ENCODE results near the gene GP1BB. TPM values are rescaled to one million over a fixed set of nuclear protein-coding genes. Genes with fewer than 3 reads are reported as not detected.
"Not testable (repeated sequence)": the region's sequence is repeated elsewhere in the genome, so short reads cannot be mapped to it uniquely, and the experiment has no call there.

Gene GP1BB
- total and polyA plus RNA-seq, 12 donors, result 5.3 to 56.1 (median 9.5) TPM; not detected in 6

GRCh38 chr22:19675428-19675827, 47.9 kb upstream of the GP1BB start:
- ATAC-seq (no peak), DNase-seq (no peak)
- peaks cover 0 to 9% (median 0%) of the 10 kb centered on the region in 9 donors for H3K4me1 ChIP-seq

GRCh38 chr22:19676437-19676836, 46.9 kb upstream of the GP1BB start:
- ATAC-seq; H3K27ac ChIP-seq; H3K9me3 ChIP-seq; H3K4me1 ChIP-seq; H3K36me3 ChIP-seq; DNase-seq; intact Hi-C loops (cut with DNase I); H3K4me3 ChIP-seq: not testable (repeated sequence)
- H3K27me3 ChIP-seq, result peaks cover 0 to 25% (median 10%) of the 10 kb centered on the region in 7 donors
- WGBS, 2 donors, result 86 to 92% methylated on average over 1 of the region's 1 CpG

More at GRCh38 chr22:19675428-19675827, 47.9 kb upstream of the GP1BB start:
- TF ChIP-seq CTCF (IDR thresholded peaks at IDR 0.05), result no peak
- Histone ChIP-seq H3K27me3 (peaks cover 0 to 17% (median 5%) of the 10 kb centered on the region in 7 donors), H3K4me3 (no peak overlapping the region), H3K9me3 (peaks cover 0 to 5% (median 0%) of the 10 kb centered on the region in 11 donors), H3K27ac (no peak overlapping the region), H3K36me3 (no peaks in the 10 kb centered on the region)
- intact Hi-C loops (cut with DNase I), result no loop called here
- 91 to 95% methylated on average over 7 of the region's 7 CpGs for WGBS, 2 donors

GRCh38 chr22:19678949-19679521, 44.3 kb upstream of the GP1BB start:
- intact Hi-C loops (cut with DNase I), result loop anchor here in 4 of 10 donors (1.0 to 2.0 kb wide), 4 partner anchors 37 to 40 kb away; no protein-coding TSS in a partner anchor

GRCh38 chr22:19679522-19680101, 43.7 kb upstream of the GP1BB start:
- H3K27ac ChIP-seq, result no peak overlapping the region
- DNase-seq, result peak; percentile 38 to 75
- H3K4me1 ChIP-seq, result peaks cover 0 to 9% (median 0%) of the 10 kb centered on the region in 9 donors
- H3K36me3 ChIP-seq, result no peaks in the 10 kb centered on the region
- peak; percentile 76 to 89 (median 87) for TF ChIP-seq CTCF (IDR thresholded peaks at IDR 0.05)
- intact Hi-C loops (cut with DNase I), result loop anchor here in 6 of 10 donors (1.0 to 5.0 kb wide), 5 partner anchors 37 to 39 kb away; no protein-coding TSS in a partner anchor
- no peak overlapping the region for H3K4me3 ChIP-seq
- 30 to 35% methylated on average over 14 of the region's 14 CpGs for WGBS, 2 donors
- H3K27me3 ChIP-seq, result peaks cover 0 to 42% (median 10%) of the 10 kb centered on the region in 7 donors
- H3K9me3 ChIP-seq, result no peaks in the 10 kb centered on the region
- peak; percentile 76 to 89 (median 82) for ATAC-seq

More at GRCh38 chr22:19678949-19679521, 44.3 kb upstream of the GP1BB start:
- peaks cover 0 to 9% (median 0%) of the 10 kb centered on the region in 9 donors for H3K4me1 ChIP-seq
- H3K9me3 ChIP-seq, result no peaks in the 10 kb centered on the region
- no peaks in the 10 kb centered on the region for H3K36me3 ChIP-seq
- TF ChIP-seq CTCF (IDR thresholded peaks at IDR 0.05), result no peak
- peaks cover 0 to 42% (median 10%) of the 10 kb centered on the region in 7 donors for H3K27me3 ChIP-seq
- no peak for DNase-seq
- H3K27ac ChIP-seq, result no peak overlapping the region
- ATAC-seq, result peak in 1 of 8 donors; percentile 16
- no peak overlapping the region for H3K4me3 ChIP-seq
- WGBS, 2 donors, result 61 to 69% methylated on average over 11 of the region's 11 CpGs
